ENCODE results near the gene CDK1.

Gene CDK1

GRCh38 chr10:60842694-60843093 is 64.4 kb downstream of the CDK1 start:
- H3K27ac ChIP-seq = no peak overlapping the region
- no peak overlapping the region for H3K4me3 ChIP-seq

Data from skin epidermis (tissue), 12 donors.